GM19238 (cell line): ENCODE results near the gene FAH.
"Not testable (repeated sequence)": the region's sequence is repeated elsewhere in the genome, so short reads cannot be mapped to it uniquely, and the experiment has no call there.

Experiments used
- DNase-seq: peaks from one replicate; pipeline ENCODE4 v3.0.0; 2011; ENCODE audit warnings: low spot score; ENCODE audit not compliant: insufficient read length

The FAH gene

DNA sequence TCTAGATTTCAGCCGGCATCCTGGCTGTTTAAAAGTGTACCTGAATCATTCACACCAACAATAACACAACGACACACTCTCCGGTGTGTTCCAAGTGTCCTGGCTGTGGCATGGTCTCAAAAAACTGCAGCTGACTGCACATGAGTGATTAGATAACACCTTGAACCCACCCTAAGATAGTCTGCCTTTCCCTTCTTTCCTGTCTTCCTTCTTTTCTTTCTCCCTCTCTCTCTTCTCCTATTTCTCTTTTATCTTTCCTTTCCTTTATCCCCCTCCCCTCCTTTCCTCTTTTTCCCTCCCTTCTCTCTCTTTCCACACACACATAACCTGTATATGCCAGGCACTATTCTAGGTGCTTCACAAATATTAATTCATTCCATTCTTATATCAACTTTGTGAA is 1.2 kb upstream of the FAH start:
- DNase-seq = no peak

DNA sequence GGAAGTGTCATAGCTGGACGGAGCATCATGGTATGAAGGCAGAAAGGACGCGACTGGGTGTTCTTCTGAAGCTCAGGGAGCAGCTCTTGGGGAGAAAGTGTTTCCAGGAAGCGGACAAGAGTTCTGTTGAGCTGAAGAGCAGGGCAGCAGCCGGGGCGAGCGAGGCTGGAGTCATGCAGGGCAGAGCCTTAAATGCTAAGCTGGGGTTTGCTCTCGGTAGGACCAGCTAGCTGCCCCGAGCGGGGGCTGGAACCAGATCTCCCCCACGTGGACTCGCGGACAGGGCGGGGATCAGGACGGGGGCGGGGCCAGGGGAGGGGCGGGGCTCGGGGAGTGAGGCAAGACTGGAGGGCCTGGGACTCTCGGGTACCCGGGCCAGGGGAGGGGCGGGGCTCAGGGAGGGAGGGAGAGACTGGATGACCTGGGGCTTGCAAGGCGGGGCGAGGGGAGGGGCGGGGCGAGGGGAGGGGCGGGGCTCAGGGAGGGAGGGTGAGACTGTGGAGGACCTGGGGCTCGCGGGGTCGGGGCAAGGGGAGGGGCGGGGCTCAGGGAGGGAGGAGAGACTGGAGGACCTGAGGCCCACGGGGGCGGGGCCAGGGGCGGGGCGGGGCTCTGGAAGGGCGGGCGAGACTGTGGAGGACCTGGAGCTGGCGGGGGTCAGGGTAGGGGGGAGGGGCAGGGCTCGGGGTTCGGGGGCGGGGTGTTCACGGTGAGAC is 461 bp upstream of the FAH start:
- peak; percentile 90 for DNase-seq

DNA sequence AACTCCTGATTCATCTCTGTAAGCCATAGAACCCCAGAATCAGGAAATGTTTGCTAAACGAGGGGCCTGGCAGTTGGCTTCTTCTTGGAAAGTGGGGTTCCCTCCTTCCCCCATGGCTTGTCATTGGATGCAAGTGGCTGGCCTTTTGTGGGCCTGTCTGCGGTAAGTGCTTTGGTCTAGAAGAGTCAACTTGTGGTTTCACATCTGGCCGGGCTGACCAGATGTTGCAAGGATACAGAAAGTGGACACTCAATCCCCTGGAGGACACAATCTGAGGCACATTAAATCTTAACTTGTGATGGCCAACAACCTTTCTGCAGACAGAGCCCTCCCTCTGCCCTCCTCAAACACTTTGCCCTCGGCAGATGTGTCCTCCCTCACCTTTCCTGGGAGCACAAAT is 1.1 kb downstream of the FAH start:
- no peak for DNase-seq

DNA sequence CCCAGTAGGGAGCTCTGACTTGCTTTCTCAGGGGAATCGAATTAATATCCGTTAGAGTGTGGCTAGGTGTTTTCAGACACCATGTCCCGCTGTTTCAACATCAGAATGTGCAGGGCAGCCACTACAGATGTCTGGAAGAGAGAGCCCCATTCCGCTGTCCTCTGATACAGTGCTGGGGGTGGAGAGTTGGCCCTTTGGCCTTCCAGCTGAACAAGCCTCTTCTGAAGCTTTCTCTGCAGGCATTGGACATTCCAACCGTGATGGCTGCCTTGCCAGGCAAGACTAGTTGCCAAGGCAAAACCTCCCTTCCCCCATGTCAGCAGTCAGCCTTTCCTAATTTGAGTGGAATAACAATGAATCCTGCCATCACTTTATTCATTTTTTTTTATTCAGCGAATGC is 1.5 kb downstream of the FAH start:
- DNase-seq = no peak

DNA sequence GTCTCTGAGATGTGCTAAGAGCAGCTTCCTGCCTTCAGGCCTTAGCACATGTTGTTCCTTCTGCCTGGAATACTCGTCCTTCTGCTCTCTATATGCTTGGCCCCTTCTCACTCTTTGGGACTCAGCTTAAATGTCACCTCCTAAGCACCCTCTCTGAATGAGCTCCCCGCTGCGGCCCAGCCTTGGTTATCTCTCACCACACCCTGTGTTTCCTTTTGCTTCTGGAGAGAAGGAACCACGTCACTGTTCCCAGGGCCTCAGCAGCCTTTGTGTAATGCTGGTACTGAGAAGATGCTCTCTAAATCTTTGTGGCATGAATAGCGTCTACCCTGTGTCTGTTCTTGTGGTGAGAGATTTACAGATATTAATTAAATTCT is 2.2 kb downstream of the FAH start:
- no peak for DNase-seq

DNA sequence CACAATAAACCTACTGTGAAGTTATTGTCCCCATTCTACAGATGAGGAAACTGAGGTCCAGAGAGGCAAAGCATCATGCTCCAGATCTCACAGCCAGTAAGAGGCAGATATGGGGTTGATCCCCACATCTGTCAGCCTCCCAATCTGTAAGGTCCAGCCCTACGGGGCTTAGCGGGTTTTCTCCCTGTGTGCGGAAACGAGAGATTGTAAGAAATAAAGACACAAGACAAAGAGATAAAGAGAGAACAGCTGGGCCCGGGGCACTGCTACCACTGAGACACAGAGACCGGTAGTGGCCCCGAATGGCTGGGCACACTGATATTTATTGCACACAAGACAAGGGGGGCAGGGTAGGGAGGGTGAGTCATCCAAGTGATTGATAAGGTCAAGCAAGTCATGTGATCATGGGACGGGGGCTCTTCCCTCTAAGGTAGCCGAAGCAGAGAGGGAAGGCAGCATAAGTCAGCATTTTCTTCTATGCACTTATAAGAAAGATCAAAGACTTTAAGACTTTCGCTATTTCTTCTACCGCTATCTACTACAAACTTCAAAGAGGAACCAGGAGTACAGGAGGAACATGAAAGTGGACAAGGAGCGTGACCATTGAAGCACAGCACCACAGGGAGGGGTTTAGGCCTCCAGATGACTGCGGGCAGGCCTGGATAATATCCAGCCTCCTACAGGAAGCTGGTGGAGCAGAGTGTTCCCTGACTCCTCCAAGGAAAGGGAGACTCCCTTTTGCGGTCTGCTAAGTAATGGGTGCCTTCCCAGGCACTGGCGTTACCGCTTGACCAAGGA is 2.8 kb downstream of the FAH start:
- not testable (repeated sequence) for DNase-seq

DNA sequence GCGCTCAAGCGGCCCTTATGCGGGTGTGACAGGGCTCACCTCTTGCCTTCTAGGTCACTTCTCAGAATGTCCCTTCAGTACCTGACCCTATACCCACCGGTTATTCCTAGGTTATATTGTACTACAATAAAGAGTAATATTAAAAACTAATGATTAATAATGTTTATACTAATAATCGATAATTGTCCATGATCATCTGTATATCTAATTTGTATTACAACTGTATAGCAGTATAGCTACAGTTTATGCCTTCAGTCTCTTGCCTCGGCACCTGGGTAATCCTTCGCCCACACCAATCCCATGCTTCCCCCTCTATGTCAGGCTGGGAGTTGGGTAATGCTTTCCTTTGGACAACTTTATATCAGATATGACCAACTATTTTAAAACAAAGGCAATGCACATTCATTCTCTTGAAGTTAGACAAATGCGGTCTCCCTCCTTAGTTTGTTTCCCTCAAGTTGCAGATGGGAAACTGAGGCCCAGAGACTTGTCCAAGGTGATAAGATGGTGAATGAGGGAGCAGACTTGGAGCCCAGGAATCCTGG is 3.4 kb downstream of the FAH start:
- no peak for DNase-seq

DNA sequence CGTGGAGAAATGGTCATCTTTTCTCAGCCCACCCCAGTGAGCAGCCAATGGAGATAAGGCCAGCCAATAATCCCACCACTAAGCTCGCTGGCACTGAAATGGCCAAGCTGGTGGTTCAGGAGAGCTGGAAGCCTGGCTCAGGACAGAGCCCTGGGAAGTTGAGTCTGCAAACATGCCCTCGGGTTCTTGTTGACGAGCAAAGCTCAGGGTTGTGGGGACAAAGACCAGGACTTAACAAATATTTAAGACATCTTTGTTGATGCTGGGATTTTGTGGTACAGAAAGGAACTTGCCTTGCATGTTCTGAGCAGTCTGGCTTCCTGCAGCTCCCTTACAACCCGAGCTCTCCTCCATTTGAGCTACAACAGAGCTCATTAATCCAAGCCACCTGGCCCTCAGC is 4.4 kb downstream of the FAH start:
- DNase-seq = no peak

DNA sequence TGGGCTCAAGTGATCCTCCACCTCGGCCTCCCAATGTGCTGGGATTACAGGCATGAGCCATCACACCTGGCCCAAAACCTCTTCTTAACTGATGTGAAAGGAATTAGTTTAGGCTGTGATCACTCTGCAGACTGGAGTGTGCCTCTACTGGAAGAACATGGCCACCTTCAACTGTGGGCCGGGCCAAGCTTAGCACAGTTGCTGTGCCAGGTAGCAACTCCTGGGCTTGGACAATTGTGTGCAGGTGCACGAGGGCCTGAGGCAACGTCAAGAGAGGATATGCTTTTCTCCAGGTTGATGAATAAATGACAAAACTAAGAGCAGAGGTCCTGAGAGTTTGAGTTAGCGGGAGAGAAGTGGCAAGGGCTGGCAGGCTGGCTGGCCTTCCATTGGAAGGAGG is 6.5 kb downstream of the FAH start:
- DNase-seq = no peak

DNA sequence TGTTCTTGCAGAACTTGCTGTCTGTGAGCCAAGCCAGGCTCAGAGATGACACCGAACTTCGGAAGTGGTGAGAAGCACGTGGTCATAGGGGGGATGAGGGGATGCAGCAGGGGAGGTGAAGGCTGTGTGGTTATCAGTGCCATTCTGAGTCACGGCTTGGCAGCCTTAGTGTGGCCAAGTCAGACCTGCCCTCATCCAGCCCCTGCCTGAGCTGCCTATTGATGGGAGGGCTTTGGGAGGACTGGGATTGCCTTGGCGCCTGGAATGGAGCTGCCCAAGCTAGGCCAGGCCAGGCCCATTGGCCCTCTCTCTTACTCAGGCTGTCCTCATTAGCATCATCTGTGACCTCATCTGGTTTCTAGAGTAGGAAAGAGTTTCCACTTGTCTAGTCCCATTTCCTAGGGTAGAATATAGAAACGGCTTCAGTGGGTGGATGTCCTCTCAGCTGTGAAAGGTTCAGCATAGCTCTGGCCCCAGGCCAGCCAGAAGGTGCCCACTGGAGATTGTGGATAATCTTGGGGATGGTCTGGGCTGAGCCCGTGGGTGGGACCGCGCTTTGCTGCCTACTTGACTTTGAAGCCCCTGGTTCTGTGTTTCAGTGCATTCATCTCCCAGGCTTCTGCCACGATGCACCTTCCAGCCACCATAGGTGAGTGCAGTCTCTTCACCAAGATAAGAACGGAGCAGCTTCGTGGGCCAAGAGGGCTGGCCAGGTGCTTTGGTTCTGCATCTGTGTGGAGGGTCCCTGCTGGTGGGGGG is 7.2 kb downstream of the FAH start:
- no peak for DNase-seq

DNA sequence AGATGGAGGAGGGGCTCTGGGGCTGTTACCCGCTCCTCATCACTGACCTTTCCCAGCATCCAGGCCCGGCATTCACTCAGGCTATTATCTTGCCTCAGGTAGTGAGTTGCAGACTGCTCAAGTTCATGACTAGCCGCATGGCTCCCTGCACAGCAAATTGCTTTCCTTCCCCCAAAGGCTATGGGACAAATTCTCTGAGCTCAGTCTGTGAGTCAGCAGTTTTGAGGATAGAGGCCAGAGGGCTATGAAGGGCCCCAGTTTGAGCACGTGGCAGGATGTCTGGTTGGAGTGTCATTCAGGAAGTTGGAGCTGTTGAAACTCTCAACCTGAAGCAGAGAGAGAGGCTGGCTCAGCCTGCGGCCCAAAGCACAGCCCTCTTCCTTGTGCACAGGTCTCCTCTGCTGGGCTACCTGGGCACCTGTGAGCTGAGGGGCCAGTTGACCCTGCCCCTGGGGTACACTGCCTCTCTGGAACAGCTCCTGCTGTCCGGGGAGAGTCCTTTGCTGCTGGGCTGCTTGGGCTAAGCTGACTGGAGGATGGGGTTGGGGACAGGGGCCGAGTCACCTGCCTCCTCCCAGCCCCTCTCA is 7.9 kb downstream of the FAH start:
- peak; percentile 40 for DNase-seq

DNA sequence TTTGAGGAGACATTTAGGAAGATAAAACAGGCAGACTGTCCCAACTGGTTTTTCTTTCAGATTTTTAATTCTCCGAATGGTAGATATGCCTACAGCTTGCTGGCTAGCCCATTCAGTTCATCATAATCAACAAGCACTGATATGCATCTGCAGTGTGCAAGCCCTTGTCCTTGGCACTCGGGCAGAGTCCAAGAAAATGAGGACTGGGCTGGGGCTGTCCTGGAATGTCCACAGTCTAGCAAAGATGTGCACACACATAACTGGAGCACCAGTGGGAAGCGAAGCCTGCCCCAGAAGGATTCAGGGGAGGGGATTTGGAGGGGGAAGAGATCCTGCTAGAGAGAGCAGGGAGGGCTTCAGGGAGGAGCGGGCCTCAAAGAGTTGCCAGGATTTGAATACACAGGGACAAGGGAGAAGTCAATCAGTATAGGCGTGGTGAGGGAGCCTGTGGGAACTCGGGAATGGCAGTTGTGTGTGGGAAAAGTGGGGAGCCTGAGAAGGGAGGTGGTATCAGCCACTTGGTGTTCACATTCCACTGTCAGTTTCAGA is 8.7 kb downstream of the FAH start:
- no peak for DNase-seq

DNA sequence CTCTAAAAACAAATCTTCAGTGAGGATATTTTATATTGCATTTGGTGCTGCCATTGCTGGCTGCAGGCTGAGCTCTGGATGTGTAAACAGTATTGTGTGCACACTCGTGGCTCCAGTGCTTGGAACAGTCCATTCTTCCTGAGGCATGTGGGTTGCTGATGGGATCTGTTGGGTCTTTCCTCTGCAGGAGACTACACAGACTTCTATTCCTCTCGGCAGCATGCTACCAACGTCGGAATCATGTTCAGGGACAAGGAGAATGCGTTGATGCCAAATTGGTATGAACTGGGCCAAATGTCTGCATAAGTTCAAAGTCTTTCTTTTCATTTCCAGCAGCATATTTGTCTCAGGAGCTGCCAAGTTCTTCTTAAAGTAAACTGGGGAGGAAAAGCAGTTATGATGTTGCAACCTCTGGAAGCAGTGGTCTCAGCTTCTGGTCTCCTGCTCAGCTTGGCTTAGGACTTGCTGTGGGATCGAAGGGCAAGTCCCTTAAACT is 9.3 kb downstream of the FAH start:
- no peak for DNase-seq

DNA sequence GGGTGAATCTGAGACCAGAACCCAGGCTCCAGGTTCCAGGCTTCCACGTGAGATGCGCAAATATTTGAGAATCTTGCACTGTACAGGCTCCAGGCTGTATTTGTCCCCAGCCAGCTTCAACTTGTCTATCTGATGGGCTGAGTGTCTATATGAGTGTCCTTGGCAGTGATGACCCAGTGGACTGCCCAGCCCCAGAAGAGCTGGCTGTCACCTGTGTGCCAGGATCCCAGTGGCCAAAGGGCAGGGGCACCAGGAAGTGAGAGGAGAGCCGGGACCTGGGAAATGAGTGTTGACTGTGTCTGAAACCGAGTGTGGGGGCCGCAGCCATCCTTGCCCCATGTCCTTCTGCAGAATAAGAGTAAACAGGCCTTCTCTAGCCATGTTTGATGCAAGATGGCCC is 10.4 kb downstream of the FAH start:
- DNase-seq = no peak

DNA sequence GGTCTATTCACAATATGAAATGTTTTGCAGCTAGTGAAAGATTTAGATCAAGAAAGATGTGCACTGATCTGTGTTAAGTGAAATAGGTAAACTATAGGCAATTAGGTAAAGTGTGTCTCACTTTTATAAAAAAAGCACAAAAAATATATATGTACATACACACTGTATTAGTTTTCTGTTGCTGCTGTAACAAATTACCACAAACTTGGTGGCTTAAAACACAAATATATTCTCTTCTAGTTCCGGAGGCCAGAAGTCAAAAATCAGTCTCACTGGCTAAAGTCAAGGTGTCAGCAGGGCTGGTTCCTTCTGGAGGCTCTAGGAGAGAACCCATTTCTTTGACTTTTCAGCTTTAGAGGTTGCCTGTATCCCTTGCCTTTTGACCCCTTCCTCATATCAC is 11.1 kb downstream of the FAH start:
- no peak for DNase-seq

DNA sequence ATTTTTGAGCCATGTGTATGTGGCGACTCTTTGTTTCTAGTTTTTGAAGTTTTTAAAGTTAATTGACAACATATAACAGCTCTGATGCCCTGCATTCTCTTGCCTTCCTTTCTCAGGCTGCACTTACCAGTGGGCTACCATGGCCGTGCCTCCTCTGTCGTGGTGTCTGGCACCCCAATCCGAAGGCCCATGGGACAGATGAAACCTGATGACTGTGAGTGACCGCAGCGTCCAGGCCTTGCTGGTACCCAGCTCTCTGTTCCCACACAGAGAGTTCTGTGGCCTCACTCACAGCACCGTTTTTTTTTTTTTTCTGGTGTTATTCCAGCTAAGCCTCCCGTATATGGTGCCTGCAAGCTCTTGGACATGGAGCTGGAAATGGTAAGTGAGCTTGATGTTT is 15.1 kb downstream of the FAH start:
- DNase-seq = no peak

DNA sequence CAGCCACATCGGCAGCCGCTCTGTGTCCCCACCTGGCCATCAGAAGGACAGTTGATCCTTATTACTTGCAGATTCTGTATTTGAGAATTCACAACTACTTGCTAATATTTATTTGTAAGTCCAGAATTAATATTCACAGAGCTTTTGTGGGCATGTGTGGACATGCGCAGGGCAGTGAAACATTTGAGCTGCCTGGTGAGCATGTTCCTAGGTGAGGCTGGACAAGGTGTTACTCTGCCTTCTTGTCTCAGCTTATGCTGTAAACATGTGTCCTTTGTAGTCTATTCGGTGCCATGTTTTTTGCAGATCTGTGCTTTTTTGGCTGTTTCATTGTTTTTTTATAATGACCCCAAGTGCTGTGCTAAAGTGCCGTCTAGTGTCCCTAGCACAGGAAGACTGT is 15.6 kb downstream of the FAH start:
- no peak for DNase-seq

DNA sequence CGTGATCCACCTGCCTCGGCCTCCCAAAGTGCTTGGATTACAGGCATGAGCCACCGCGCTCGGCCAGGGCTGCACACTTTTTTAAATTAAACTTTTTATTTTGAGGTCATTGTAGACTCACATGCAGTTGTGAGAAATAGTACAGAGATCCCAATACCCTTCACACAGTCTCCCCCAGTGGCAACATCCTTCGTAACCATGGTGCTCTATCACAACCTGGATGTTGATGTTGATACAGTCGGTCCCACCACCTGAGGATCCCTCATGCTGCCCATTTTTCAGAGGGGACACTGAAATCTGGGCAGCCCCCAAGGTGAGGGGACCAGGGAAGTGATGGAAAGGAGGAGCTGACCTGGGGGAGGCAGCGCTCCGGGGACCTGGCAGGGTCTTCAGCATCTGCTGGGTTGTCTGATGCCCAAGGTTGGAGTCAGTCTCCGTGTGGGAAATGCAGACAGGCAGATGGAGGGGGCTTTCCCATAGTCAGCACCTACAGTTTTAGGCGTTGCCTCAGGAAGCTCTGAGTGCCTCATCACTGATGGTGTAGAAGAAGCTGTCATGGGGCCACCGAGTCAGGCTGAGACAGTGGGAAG is 17.1 kb downstream of the FAH start:
- no peak for DNase-seq

DNA sequence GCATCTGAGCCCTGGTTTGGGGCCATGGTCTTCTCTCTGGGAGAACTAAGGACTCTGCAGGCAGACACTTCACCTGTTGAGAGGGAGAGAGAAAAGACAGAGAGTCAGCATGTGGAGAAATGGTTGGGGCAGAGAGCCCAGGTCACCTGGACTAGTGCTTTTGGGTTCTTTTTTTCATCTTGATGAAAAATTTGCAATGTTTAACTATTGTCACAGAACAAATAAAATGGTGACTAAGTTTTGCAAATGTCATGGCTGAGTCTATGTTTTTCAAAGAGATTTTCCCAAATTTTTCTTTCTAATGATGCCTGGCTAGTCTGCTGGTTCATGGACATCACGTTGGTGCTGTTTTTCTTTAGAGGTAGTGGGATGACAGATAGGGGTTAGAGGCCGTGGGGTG is 17.8 kb downstream of the FAH start:
- no peak for DNase-seq

DNA sequence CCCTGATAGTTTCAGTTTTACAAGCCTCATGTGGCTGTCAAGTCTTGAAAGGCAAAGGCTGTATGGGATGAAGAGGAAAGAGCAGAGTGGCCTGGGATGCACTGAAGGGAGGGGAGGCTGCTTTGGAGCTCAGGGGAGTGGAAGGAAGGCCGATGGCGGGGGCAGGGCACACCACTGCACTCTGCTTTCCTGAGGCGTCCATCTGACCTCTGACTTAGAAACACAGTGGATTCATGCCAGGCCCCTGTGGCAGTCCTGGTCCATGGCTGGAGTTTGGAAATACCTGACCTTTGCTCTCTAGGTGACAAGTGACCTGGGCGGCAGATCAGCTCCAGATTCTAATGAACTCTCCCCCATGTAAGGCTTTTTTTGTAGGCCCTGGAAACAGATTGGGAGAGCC is 19.0 kb downstream of the FAH start:
- no peak for DNase-seq

DNA sequence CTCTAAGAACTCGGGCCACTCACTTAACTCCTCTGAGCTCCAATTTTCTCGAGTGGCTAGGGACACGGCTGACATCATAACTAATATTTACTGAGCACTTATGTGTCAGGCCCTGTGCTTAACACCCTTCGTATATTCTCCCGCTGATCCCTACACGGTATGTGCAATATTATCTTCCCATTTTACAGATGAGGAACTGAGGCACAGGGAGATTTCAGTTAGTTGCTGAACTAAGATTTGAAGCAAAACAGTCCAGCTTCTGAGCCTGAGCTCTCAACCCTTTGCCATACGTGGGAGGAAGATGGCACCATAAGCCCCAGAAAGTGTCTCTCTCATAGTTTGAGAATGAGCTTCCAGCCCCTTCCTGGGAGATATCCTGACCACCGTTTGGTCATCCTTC is 19.6 kb downstream of the FAH start:
- DNase-seq = no peak
